Measurements from ENCODE around the gene SHOX.

- no peak for TF ChIP-seq CTCF (IDR thresholded peaks at IDR 0.05)
- no peak for TF ChIP-seq POLR2A (IDR thresholded peaks at IDR 0.05; ENCODE audit: low read depth)
- TF ChIP-seq POLR2AphosphoS5 (IDR thresholded peaks at IDR 0.05): no peak
Measured at GRCh38 chrX:649166-649565, 18.6 kb downstream of the SHOX start.
